ENCODE data around the gene ZNF672.
A peak's percentile ranks its signal among the peaks of the same experiment; 100 is the strongest.

Gene ZNF672

DNA sequence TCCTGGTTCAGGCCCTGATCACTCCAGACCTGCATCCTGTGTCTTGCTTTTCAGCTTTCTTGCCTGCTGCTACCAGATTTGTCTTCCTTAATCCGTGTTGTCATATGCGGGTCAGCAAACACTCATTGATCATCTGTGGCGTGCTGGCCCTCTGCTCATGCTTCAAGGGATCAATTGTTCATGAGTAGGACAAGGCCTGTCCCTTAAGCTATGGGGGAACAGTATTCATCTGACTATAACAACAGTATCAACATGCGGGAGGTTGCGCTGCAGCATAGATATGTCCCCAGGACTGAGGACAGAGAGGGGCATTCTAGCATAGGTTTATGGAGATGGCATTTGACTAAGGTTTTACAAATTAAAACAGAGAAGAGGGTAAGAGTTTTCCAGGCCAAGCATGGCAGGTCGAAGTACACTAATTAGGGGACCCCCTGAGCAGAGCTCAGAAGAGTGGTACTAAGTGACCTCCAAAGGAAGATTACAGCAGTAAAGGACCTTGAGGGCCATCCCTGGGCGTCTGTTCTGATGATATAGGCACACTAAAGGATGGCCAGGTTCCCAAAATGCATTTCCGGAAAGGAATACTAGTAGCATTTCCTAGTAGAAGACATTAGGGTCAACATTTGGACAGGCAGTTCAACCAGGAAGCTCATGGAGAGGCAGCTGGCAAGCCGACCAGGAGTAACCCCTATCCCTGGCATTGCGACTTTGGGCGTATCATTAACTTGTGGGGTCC lies 811 bp upstream of the ZNF672 start:
- no peak for DNase-seq

- peak; percentile 80 for DNase-seq
Measured at GRCh38 chr1:248838357-248839167, 538 bp downstream of the ZNF672 start.

DNA sequence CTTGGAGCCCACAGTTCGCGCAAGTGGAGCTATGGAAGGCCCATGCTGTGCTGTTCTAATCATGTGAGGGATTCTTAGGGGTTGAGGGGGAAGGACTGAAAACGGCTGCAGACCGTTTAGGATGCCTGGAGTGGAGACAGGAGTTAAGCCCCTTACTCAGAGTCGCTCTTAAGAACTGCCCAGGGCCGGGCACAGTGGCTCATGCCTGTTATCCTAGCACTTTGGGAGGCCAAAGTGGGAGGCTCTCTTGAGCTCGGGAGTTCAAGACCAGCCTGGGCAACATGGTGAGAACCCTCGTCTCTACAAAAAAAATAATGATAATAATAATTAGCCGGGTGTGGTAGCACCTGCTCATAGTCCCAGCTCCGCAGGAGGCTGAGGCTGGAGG lies 1.1 kb downstream of the ZNF672 start:
- no peak for DNase-seq

GRCh38 chr1:248840946-248841345 lies 2.9 kb downstream of the ZNF672 start:
- no peak for DNase-seq

GRCh38 chr1:248841702-248842395 lies 3.8 kb downstream of the ZNF672 start:
- DNase-seq: no peak

GRCh38 chr1:248842781-248843331 lies 4.8 kb downstream of the ZNF672 start:
- no peak for DNase-seq

GRCh38 chr1:248843687-248844086 lies 5.7 kb downstream of the ZNF672 start:
- DNase-seq: no peak

- no peak for DNase-seq
Measured at GRCh38 chr1:248844526-248844925, 6.5 kb downstream of the ZNF672 start.

DNA sequence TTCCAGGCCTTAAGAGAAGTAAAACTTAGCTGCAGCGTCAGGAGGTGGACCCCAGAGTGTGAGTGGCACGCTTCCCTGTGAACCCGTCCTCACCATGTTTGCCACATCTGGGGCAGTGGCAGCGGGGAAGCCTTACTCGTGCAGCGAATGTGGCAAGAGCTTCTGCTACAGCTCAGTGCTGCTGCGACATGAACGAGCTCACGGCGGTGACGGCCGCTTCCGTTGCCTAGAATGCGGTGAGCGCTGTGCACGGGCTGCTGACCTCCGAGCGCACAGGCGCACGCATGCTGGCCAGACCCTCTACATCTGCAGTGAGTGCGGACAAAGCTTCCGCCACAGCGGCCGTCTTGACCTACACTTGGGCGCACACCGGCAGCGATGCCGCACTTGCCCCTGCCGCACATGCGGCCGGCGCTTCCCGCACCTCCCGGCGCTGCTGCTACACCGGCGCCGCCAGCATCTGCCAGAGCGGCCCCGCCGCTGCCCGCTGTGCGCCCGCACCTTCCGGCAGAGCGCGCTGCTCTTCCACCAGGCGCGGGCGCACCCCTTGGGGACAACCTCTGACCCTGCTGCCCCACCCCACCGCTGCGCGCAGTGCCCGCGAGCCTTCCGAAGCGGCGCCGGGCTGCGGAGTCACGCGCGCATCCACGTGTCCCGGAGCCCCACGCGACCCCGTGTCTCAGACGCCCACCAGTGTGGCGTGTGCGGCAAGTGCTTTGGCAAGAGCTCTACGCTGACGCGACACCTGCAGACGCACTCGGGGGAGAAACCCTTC lies 9.3 kb downstream of the ZNF672 start:
- no peak for DNase-seq

- no peak for DNase-seq
Measured at GRCh38 chr1:248847956-248848561, 10.0 kb downstream of the ZNF672 start.

DNA sequence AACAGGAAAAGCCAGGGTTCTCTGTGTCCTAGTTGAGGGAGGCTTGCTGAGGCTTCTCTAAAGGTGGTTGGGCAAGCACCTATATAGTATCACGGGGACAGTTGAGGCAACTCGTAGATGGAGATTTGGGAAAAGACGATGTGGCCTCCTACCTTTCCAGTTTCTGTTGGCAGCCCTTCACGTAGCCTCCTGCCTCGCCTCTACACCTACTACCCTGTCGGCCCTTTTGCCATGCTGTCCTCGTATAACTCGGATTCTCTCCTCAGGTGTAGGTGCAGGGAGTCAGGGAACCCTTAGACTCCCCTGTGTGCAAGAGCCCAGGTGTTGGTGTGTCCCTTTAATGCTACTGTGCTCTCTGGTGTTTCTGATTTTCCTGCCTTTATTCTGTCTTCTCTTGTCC lies 10.6 kb downstream of the ZNF672 start:
- no peak for DNase-seq

DNA sequence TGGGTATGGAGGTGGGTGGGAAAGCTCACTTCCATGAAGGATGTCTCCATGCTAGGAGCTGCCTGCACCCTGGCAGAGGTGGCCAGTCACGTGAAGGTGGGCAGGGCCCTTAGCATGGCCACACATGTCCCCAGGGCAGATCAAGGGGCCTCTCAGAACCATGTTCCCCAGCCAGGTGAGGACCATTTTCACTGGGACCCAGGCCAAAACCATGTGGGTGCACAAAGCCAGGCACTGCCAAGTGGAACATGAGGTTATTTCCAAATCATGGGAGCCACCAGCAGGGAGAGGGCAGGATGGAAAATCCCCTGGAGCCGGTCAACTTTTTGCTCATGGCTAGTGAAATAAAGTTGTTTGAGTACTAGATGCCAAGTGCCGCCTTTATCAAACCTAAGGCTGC lies 11.1 kb downstream of the ZNF672 start:
- DNase-seq: no peak

DNA sequence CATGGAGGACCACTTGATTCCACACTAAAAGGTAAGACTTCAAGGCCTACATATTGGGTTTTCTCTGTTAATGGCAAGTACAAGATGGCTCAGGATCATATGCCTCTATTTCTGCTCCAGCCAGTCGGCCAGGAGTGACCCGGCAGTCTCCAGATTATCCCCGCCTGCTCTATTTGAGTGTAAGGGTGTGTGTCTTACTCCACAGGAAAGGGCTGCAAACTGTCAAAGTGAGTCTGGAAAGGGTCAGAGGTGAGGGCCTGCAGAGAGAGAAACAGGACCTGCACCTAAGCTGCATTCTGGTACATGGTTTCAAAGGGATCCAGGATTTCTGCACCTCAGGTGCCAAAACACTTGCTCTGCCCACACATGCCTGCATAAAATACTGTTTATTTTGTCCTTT lies 11.6 kb downstream of the ZNF672 start:
- DNase-seq: no peak

GRCh38 chr1:248850124-248850523 lies 12.1 kb downstream of the ZNF672 start:
- no peak for DNase-seq

DNA sequence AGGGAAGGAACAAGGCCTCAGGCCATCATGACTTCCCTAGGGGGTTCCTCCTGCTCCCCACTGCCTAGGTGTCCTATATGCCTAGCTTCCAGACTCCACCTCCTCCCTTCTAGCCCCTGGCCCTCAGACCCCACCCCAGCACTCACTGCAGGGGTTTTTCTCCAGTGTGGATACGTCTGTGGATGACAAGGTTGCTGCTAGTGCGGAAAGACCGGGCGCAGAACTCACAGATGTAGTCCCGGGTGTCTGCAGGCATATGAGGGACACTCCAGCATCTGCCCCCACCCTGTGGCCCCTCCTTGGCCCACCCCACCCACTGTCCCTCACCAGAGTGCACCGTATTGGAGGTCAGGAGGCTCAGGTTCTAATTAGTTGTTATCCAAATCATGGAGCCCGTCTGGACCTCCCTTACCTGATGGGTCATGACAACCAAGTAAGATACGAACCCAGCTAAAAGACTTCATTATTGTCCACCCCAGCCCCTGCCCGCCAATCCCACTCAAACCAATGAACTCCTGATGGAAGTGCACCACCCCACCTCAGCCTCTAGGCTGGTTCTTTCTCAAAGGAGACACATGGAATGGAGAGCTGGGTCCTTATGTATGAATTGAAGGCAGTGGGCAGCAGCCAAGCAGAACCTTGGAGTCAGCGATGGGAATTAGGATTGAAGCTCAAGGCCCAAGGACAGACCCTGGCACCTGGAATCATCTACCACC lies 12.7 kb downstream of the ZNF672 start:
- no peak for DNase-seq

- DNase-seq: no peak
Measured at GRCh38 chr1:248851390-248851789, 13.4 kb downstream of the ZNF672 start.

- DNase-seq: no peak
Measured at GRCh38 chr1:248852481-248853405, 14.7 kb downstream of the ZNF672 start.

- DNase-seq: no peak
Measured at GRCh38 chr1:248853663-248854375, 15.8 kb downstream of the ZNF672 start.

GRCh38 chr1:248855580-248855979 lies 17.6 kb downstream of the ZNF672 start:
- DNase-seq: no peak

GRCh38 chr1:248856176-248856575 lies 18.2 kb downstream of the ZNF672 start:
- DNase-seq: no peak

Measured in activated gamma-delta T cell (primary cell).